Measurements from ENCODE around the gene KCNB1. TPM values are rescaled to one million over a fixed set of nuclear protein-coding genes. Genes with fewer than 3 reads are reported as not detected.

The KCNB1 gene
- polyA plus RNA-seq, 1 experiment: 0.13 TPM

GRCh38 chr20:49521356-49521755, 38.9 kb upstream of the KCNB1 start:
- no peak for TF ChIP-seq CTCF (IDR thresholded peaks at IDR 0.05; ENCODE audit: insufficient read depth, low read depth, low read length)
- no peak for DNase-seq (ENCODE audit: low read depth)
- H3K4me3 ChIP-seq (ENCODE audit: low read depth, low read length): no peak overlapping the region
- CTCF ChIA-PET: interaction anchor here (1.1 to 2.3 kb wide), 5 partner anchors 13 to 189 kb away, joined by 3 to 11 read pairs (median 4); no protein-coding TSS in a partner anchor
- peaks cover 2% of the 10 kb centered on the region for H3K36me3 ChIP-seq (ENCODE audit: control insufficient read depth, insufficient read depth, low read length)
- H3K27me3 ChIP-seq (ENCODE audit: control insufficient read depth, insufficient read depth, low read length): no peaks in the 10 kb centered on the region
- POLR2A ChIA-PET: no interaction called here

GRCh38 chr20:49519777-49520359, 37.4 kb upstream of the KCNB1 start:
- ChIA-PET CTCF (interaction anchor here (0.6 to 2.3 kb wide), 3 partner anchors 11 to 186 kb away, joined by 3 to 11 read pairs (median 3); no protein-coding TSS in a partner anchor), POLR2A (no interaction called here)
- H3K4me3 ChIP-seq (ENCODE audit: low read depth, low read length): no peak overlapping the region
- no peak for DNase-seq (ENCODE audit: low read depth)
- H3K27me3 ChIP-seq (ENCODE audit: control insufficient read depth, insufficient read depth, low read length): no peaks in the 10 kb centered on the region; the same call in 1 of the 2 replicates
- H3K36me3 ChIP-seq (ENCODE audit: control insufficient read depth, insufficient read depth, low read length): peaks cover 2% of the 10 kb centered on the region
- TF ChIP-seq CTCF (IDR thresholded peaks at IDR 0.05; ENCODE audit: insufficient read depth, low read depth, low read length): no peak

GRCh38 chr20:49519212-49519712, 36.8 kb upstream of the KCNB1 start:
- DNase-seq (ENCODE audit: low read depth): no peak
- no peaks in the 10 kb centered on the region; the same call in 1 of the 2 replicates for H3K27me3 ChIP-seq (ENCODE audit: control insufficient read depth, insufficient read depth, low read length)
- no peak for TF ChIP-seq CTCF (IDR thresholded peaks at IDR 0.05; ENCODE audit: insufficient read depth, low read depth, low read length)
- ChIA-PET CTCF (interaction anchor here (1.3 to 3.7 kb wide), 2 partner anchors 14 to 185 kb away, joined by 3 to 13 read pairs; no protein-coding TSS in a partner anchor), POLR2A (no interaction called here)
- H3K36me3 ChIP-seq (ENCODE audit: control insufficient read depth, insufficient read depth, low read length): peaks cover 2% of the 10 kb centered on the region
- H3K4me3 ChIP-seq (ENCODE audit: low read depth, low read length): no peak overlapping the region

GRCh38 chr20:49518576-49518975, 36.1 kb upstream of the KCNB1 start:
- POLR2A ChIA-PET: no interaction called here
- CTCF ChIA-PET: interaction anchor here (1.0 to 3.7 kb wide), 3 partner anchors 14 to 186 kb away, joined by 3 to 13 read pairs (median 3); no protein-coding TSS in a partner anchor
- no peak for TF ChIP-seq CTCF (IDR thresholded peaks at IDR 0.05; ENCODE audit: insufficient read depth, low read depth, low read length)
- H3K36me3 ChIP-seq (ENCODE audit: control insufficient read depth, insufficient read depth, low read length): no peaks in the 10 kb centered on the region
- no peak overlapping the region for H3K4me3 ChIP-seq (ENCODE audit: low read depth, low read length)
- DNase-seq (ENCODE audit: low read depth): no peak
- no peaks in the 10 kb centered on the region; the same call in 1 of the 2 replicates for H3K27me3 ChIP-seq (ENCODE audit: control insufficient read depth, insufficient read depth, low read length)

GRCh38 chr20:49517805-49518100, 35.3 kb upstream of the KCNB1 start:
- CTCF ChIA-PET: interaction anchor here (1.0 to 3.7 kb wide), 5 partner anchors 10 to 185 kb away, joined by 3 to 13 read pairs (median 8); no protein-coding TSS in a partner anchor
- Histone ChIP-seq H3K4me3 (ENCODE audit: low read depth, low read length) (no peak overlapping the region), H3K36me3 (ENCODE audit: control insufficient read depth, insufficient read depth, low read length) (no peaks in the 10 kb centered on the region), H3K27me3 (ENCODE audit: control insufficient read depth, insufficient read depth, low read length) (no peaks in the 10 kb centered on the region; the same call in 1 of the 2 replicates)
- TF ChIP-seq CTCF (IDR thresholded peaks at IDR 0.05; ENCODE audit: insufficient read depth, low read depth, low read length): no peak
- DNase-seq (ENCODE audit: low read depth): no peak
- POLR2A ChIA-PET: no interaction called here

All from BJ (cell line).